GM12878 (cell line): ENCODE results near the gene CRYGN. TPM values are rescaled to one million over a fixed set of nuclear protein-coding genes. Genes with fewer than 3 reads are reported as not detected.

Experiments
- ATAC-seq: fragments of 200-7000 bp; cut with Tn5 transposase; 3 replicates; pipeline ENCODE4 v1.9.1; 2020; ENCODE audit warnings: mild to moderate bottlenecking, moderate library complexity
- BruUV-seq: library from RNA; stranded (reverse); fragments of 400-500 nt; replicated peaks from 2 replicates; lab custom pipeline; 2021; lab: Mats Ljungman, UMichigan
- CTCF ChIA-PET: fragments of 300-600 bp; sonication (Branson Sonifier 250); formaldehyde crosslinking; extraction: SDS; loops from one replicate; lab custom pipeline; 2021; ENCODE audit warnings: inconsistent platforms; lab: Yijun Ruan, JAX
- POLR2A ChIA-PET: fragments of 350-600 bp; formaldehyde crosslinking; extraction: SDS; loops from one replicate; lab custom pipeline; 2021; ENCODE audit warnings: inconsistent platforms; lab: Charles Lee
- RAD21 ChIA-PET: fragments of 300-600 bp; sonication (Branson Sonifier 250); formaldehyde crosslinking; loops from one replicate; lab custom pipeline; 2023; ENCODE audit warnings: antibody characterized with exemption; ENCODE audit not compliant: unreplicated experiment; lab: Charles Lee
- SMC1A ChIA-PET: fragments of 300-600 bp; sonication (Branson Sonifier 250); formaldehyde crosslinking; loops from one replicate; lab custom pipeline; 2023; ENCODE audit not compliant: unreplicated experiment, uncharacterized antibody; lab: Charles Lee
- DNase-seq: peaks from one replicate; pipeline ENCODE4 v3.0.0-alpha.2; 2011; ENCODE audit warnings: low read depth, low spot score
- FAIRE-seq: peaks from 3 replicates; lab custom pipeline; 2011; peaks lifted over from hg19 to GRCh38; lab: Jason Lieb, UNC
- H2AFZ ChIP-seq: 2 replicates; pipeline ENCODE4 v1.6.0; 2011; ENCODE audit warnings: low read depth, low read length, control low read depth; ENCODE audit not compliant: control insufficient read depth
- H3K27ac ChIP-seq: 2 replicates; pipeline ENCODE4 v1.5.1; 2011; ENCODE audit warnings: control low read depth; ENCODE audit not compliant: control insufficient read depth, insufficient read depth
- H3K27me3 ChIP-seq, 2 experiments: replicated peaks in 1 of 2; 2 replicates each; pipeline versions ENCODE4 v1.6.0 to v1.6.1; 2011; ENCODE audit warnings: low read length in 1 of 2; ENCODE audit not compliant: control insufficient read depth in 2 of 2, insufficient read depth in 2 of 2
- H3K36me3 ChIP-seq, 2 experiments: 2 replicates each; pipeline ENCODE4 v1.5.1; 2011; ENCODE audit warnings: low read length in 1 of 2; ENCODE audit not compliant: control insufficient read depth in 2 of 2, insufficient read depth in 2 of 2
- H3K4me1 ChIP-seq: 2 replicates; pipeline ENCODE4 v1.6.1; 2011; ENCODE audit warnings: mild to moderate bottlenecking, low read length, moderate library complexity, mixed read lengths; ENCODE audit not compliant: control insufficient read depth, insufficient read depth
- H3K4me2 ChIP-seq: 2 replicates; pipeline ENCODE4 v1.6.0; 2011; ENCODE audit warnings: control low read depth; ENCODE audit not compliant: control insufficient read depth, insufficient read depth
- H3K4me3 ChIP-seq: fragments of 200-600 bp; sonication (generic); 2 replicates; pipeline ENCODE4 v1.5.1; 2016
- H3K79me2 ChIP-seq: 2 replicates; pipeline ENCODE4 v1.6.0; 2011; ENCODE audit warnings: low read length; ENCODE audit not compliant: control insufficient read depth, insufficient read depth
- H3K9ac ChIP-seq: 2 replicates; pipeline ENCODE4 v1.8.0; 2011; ENCODE audit warnings: low read length, control low read depth, mixed read lengths; ENCODE audit not compliant: control insufficient read depth, insufficient read depth
- H3K9me3 ChIP-seq: replicated peaks from 3 replicates; pipeline ENCODE4 v1.5.1; 2011; ENCODE audit warnings: mild to moderate bottlenecking, low read length; ENCODE audit not compliant: control insufficient read depth, insufficient read depth
- H4K20me1 ChIP-seq: 2 replicates; pipeline ENCODE4 v1.6.0; 2011; ENCODE audit not compliant: control insufficient read depth, insufficient read depth
- ASH2L ChIP-seq: fragments of 300-600, 200-600 bp; sonication (generic); IDR thresholded peaks from 2 replicates; pipeline ENCODE4 v1.6.1; 2017; ENCODE audit warnings: low read depth, mild to moderate bottlenecking, borderline replicate concordance
- CBX3 ChIP-seq: fragments of 200-600 bp; sonication (generic); IDR thresholded peaks from 2 replicates; pipeline ENCODE4 v1.6.1; 2016; ENCODE audit warnings: low read depth, borderline replicate concordance
- HDGF ChIP-seq: fragments of 450-650 bp; IDR thresholded peaks from 2 replicates; pipeline ENCODE4 v1.6.1; 2016; ENCODE audit warnings: antibody characterized with exemption
- MXI1 ChIP-seq: fragments of 150-350 bp; IDR thresholded peaks from 2 replicates; pipeline ENCODE4 v1.6.1; 2011; ENCODE audit warnings: low read depth, mild to moderate bottlenecking, inconsistent platforms, low read length, improper control_type of control experiment
- MYB ChIP-seq: fragments of 150-350 bp; IDR thresholded peaks from 2 replicates; pipeline ENCODE4 v1.6.1; 2014; ENCODE audit warnings: mild to moderate bottlenecking, low read depth, low read length, borderline replicate concordance
- RUNX3 ChIP-seq: IDR thresholded peaks from 2 replicates; pipeline ENCODE4 v1.6.1; 2012; ENCODE audit warnings: low read length, inconsistent platforms
- SRF ChIP-seq, 2 experiments: IDR thresholded peaks; 2 replicates each; pipeline ENCODE4 v1.6.1; 2011; ENCODE audit warnings: low read depth in 2 of 2, low read length in 2 of 2, mild to moderate bottlenecking in 1 of 2, moderate library complexity in 1 of 2
- SUPT20H ChIP-seq: IDR thresholded peaks from 2 replicates; pipeline ENCODE4 v1.6.1; 2011; ENCODE audit warnings: low read depth, mild to moderate bottlenecking, low read length, moderate library complexity, borderline replicate concordance; ENCODE audit not compliant: control insufficient read depth
- TCF12 ChIP-seq: IDR thresholded peaks from 2 replicates; pipeline ENCODE4 v1.6.1; 2011; ENCODE audit warnings: low read depth, mild to moderate bottlenecking, low read length
- ZBTB4 ChIP-seq: fragments of 450-650 bp; formaldehyde crosslinking; IDR thresholded peaks from 2 replicates; pipeline ENCODE4 v1.4.0; 2022; ENCODE audit warnings: mild to moderate bottlenecking, moderate library complexity
- WGBS: methylation state at CpG from one replicate; pipeline ENCODE4 v1.1.6; 2016; ENCODE audit warnings: low lambda C conversion rate; ENCODE audit not compliant: insufficient replicate concordance, insufficient coverage; ENCODE audit errors: missing lambda C conversion rate; 5-methylcytosine and 5-hydroxymethylcytosine counted together
- in situ Hi-C: fragments of 300-500 bp; cut with MboI; formaldehyde crosslinking; loops from 9 replicates; pipeline ENCODE4 v1.14.3; 2018; ENCODE audit warnings: mixed read lengths
- intact Hi-C: fragments of 100-400 bp; cut with micrococcal nuclease; formaldehyde crosslinking; loops from one replicate; pipeline ENCODE4 v1.14.2; 2022; ENCODE audit not compliant: unreplicated experiment
- polyA plus RNA-seq, 11 experiments: library from polyadenylated mRNA; depleted of rRNA in 4 of 11; unstranded in 6 of 11; stranded (reverse) in 5 of 11; fragments of >200 nt; fragmentation: Nextera tagmentation in 4 of 11; fragmentation: Illumina TruSeq in 1 of 11; extraction: Ambion mirVana in 4 of 11; extraction: Trizol in 1 of 11; gene quantifications; 1 replicate in 1 of 11; 2 replicates in 10 of 11; pipeline versions ENCODE4 v1.2.1 to v1.2.3, GENCODE V29; 2011 to 2016; ENCODE audit warnings: inconsistent platforms in 2 of 11, missing spikeins in 2 of 11, low read depth in 1 of 11
- total RNA-seq, 4 experiments: library from RNA; depleted of rRNA in 3 of 4; stranded (reverse); fragments of >200 nt in 3 of 4; fragmentation: Illumina TruSeq in 1 of 4; extraction: Trizol in 1 of 4; gene quantifications; 2 replicates each; pipeline versions ENCODE4 v1.2.1 to v1.2.3, GENCODE V29; 2013 to 2021

Gene CRYGN
- total and polyA plus RNA-seq, 10 of the 15 experiments (the other 5 are each of a cell fraction or from before 2014, with no cell fraction given): not detected

GRCh38 chr7:151437159-151437553, 2.8 kb downstream of the CRYGN start:
- peaks cover 8% of the 10 kb centered on the region for H3K4me1 ChIP-seq
- no peak for ATAC-seq

More at GRCh38 chr7:151437159-151437553, 2.8 kb downstream of the CRYGN start:
- Histone ChIP-seq H3K27me3 (peaks cover 0 to 2% of the 10 kb centered on the region in 2 experiments; a peak in 2 of 4 replicates), H3K27ac (no peak overlapping the region), H3K4me3 (no peak overlapping the region), H3K4me2 (no peak overlapping the region), H4K20me1 (no peaks in the 10 kb centered on the region), H3K9ac (no peak overlapping the region), H3K36me3 (no peaks in the 10 kb centered on the region), H3K79me2 (no peaks in the 10 kb centered on the region), H3K9me3 (no peaks in the 10 kb centered on the region), H2AFZ (no peak overlapping the region)
- in situ Hi-C loops: no loop called here
- ChIA-PET RAD21 (interaction anchor here (0.8 to 1.2 kb wide), 2 partner anchors 12 to 196 kb away, joined by 3 read pairs; no protein-coding TSS in a partner anchor), CTCF (interaction anchor here (0.6 to 1.6 kb wide), 2 partner anchors 11 to 68 kb away, joined by 3 to 4 read pairs; no protein-coding TSS in a partner anchor), SMC1A (no interaction called here), POLR2A (no interaction called here)
- 35% methylated on average over 13 of the region's 13 CpGs for WGBS
- no peak for TF ChIP-seq ZBTB4 (CRISPR knock-in tag)
- no peak for TF ChIP-seq ASH2L
- no peak for TF ChIP-seq SUPT20H
- no peak for TF ChIP-seq MYB
- TF ChIP-seq TCF12: no peak
- no peak for TF ChIP-seq CBX3
- TF ChIP-seq SRF (IDR thresholded peaks at IDR 0.05; ENCODE audit: low read depth in 2 of 2, low read length in 2 of 2): no peak
- no peak for TF ChIP-seq HDGF
- no peak for TF ChIP-seq MXI1
- no peak for TF ChIP-seq RUNX3
- FAIRE-seq (no peak), DNase-seq (no peak)
- intact Hi-C loops: no loop called here
- BruUV-seq: no TSS peak
